Measurements from ENCODE around the gene LRRC17.

Gene LRRC17

GRCh38 chr7:102990642-102991041, 77.8 kb downstream of the LRRC17 start:
- no peak for DNase-seq

GRCh38 chr7:102991077-102991539, 78.3 kb downstream of the LRRC17 start:
- DNase-seq, result no peak

GRCh38 chr7:102991540-102992214, 78.9 kb downstream of the LRRC17 start:
- DNase-seq, result no peak

GRCh38 chr7:102992509-102992937, 79.7 kb downstream of the LRRC17 start:
- no peak for DNase-seq

GRCh38 chr7:102992938-102993717, 80.3 kb downstream of the LRRC17 start:
- DNase-seq, result no peak

GRCh38 chr7:102993718-102994029, 80.9 kb downstream of the LRRC17 start:
- DNase-seq, result no peak

GRCh38 chr7:102994567-102994966, 81.8 kb downstream of the LRRC17 start:
- no peak for DNase-seq

All from CD4-positive, alpha-beta T cell treated with Interleukin-10 for 1 hour (primary cell).